Activated naive CD4-positive, alpha-beta T cell treated with anti-CD3 and anti-CD28 coated beads, Interleukin-2, amount 50 U/mL, for 72 hours (primary cell): ENCODE results near the gene PCDHB12. TPM values are rescaled to one million over a fixed set of nuclear protein-coding genes. Genes with fewer than 3 reads are reported as not detected.
"Not testable (repeated sequence)": the region's sequence is repeated elsewhere in the genome, so short reads cannot be mapped to it uniquely, and the experiment has no call there.

Experiments
- ATAC-seq, 2 donors: fragments of 150-1000 bp; cut with Tn5 transposase; 2 replicates each; pipeline ENCODE4 v1.10.0; 2021; ENCODE audit warnings: mild to moderate bottlenecking in 2 of 2, moderate library complexity in 2 of 2
- DNase-seq, 2 donors: peaks; one replicate each; pipeline ENCODE4 v3.0.0; 2021 to 2022; ENCODE audit warnings: low spot score in 2 of 2
- H3K27ac Mint-ChIP-seq, 2 donors: one replicate each; pipeline ENCODE4 v1.8.0; 2022; ENCODE audit warnings: mild to moderate bottlenecking in 2 of 2, mixed read lengths in 2 of 2
- H3K36me3 Mint-ChIP-seq, 2 donors: one replicate each; pipeline ENCODE4 v1.8.0; 2022; ENCODE audit warnings: mixed read lengths in 2 of 2
- H3K9me3 Mint-ChIP-seq, 2 donors: one replicate each; pipeline ENCODE4 v1.8.0; 2022; ENCODE audit warnings: mixed read lengths in 2 of 2
- total RNA-seq, 2 donors: library from RNA; stranded (reverse); gene quantifications; one replicate each; pipeline ENCODE4 v1.2.3, GENCODE V29; 2022

The PCDHB12 gene
- total RNA-seq, 2 donors from 2014 or later: not detected

- Mint-ChIP-seq H3K36me3 (peaks cover 46 to 49% of the 10 kb centered on the region in 2 donors), H3K9me3 (peaks cover 25 to 45% of the 10 kb centered on the region in 2 donors)
- DNase-seq, ATAC-seq, H3K27ac Mint-ChIP-seq: not testable (repeated sequence)
These were observed 14.2 kb upstream of the PCDHB12 start for GRCh38 chr5:141194332-141194731.

- no peak overlapping the region for H3K27ac Mint-ChIP-seq
- DNase-seq: no peak
- peaks cover 57 to 64% of the 10 kb centered on the region in 2 donors for H3K36me3 Mint-ChIP-seq
- H3K9me3 Mint-ChIP-seq: peaks cover 35 to 47% of the 10 kb centered on the region in 2 donors
- ATAC-seq: no peak
These were observed 12.2 kb upstream of the PCDHB12 start for GRCh38 chr5:141196363-141196762.

DNA sequence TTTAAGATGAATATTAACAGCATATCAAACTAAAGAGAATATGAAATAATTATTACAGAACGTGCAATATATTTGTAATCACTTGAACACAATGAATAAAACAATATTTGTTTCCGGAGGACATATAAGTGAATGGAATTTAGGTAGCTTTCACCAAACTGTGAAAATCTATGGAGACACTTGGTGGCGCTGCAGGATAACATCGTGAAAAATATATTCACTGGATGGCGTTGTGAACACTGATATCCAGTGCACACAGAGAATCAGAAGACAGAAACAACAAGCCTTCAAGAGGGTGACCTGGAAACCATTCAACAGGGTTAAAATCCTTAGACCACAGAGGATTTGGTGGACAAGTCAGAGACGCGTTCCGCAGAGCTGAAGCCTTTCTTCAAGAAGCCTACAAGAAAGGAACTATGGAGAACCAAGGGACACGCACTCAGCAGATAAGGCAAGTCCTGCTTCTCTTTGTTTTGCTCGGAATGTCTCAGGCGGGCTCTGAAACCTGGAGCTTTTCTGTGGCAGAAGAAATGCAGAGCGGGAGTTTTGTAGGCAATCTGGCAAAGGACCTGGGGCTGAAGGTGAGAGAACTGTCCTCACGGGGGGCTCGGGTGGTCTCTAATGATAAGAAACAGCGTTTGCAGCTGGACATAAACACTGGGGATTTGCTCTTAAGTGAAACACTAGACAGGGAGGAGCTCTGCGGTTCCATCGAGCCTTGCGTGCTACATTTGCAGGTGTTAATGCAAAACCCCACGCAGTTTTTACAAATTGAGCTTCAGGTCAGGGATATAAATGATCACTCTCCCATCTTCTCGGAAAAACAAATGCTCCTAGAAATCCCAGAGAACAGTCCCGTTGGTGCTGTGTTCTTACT, 8.9 kb upstream of the PCDHB12 start, which contains the start of gene PCDHB11:
PCDHB11 (plus strand) TSS at position 269 of the 877 bp plus-strand sequence; CDS start at position 417, 148 bp downstream.
- ATAC-seq (no peak), DNase-seq (no peak)
- H3K9me3 Mint-ChIP-seq: peaks cover 22 to 32% of the 10 kb centered on the region in 2 donors
- no peak within 1 kb of the TSS for H3K27ac Mint-ChIP-seq
- peaks cover 36 to 42% of the 10 kb centered on the region in 2 donors for H3K36me3 Mint-ChIP-seq

- H3K36me3 Mint-ChIP-seq: peaks cover 27 to 39% of the 10 kb centered on the region in 2 donors
- not testable (repeated sequence) for ATAC-seq, DNase-seq, H3K27ac Mint-ChIP-seq
- peaks cover 22 to 27% of the 10 kb centered on the region in 2 donors for H3K9me3 Mint-ChIP-seq
These were observed 7.4 kb upstream of the PCDHB12 start for GRCh38 chr5:141201126-141201525.

DNA sequence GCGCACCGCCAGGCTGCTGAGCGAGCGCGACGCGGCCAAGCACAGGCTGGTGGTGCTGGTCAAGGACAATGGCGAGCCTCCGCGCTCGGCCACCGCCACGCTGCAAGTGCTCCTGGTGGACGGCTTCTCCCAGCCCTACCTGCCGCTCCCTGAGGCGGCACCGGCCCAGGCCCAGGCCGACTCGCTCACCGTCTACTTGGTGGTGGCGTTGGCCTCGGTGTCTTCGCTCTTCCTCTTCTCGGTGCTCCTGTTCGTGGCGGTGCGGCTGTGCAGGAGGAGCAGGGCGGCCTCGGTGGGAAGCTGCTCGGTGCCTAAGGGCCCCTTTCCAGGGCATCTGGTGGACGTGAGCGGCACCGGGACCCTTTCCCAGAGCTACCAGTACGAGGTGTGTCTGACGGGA, 6.9 kb upstream of the PCDHB12 start:
- Mint-ChIP-seq H3K36me3 (peaks cover 21 to 35% of the 10 kb centered on the region in 2 donors), H3K27ac (peak overlapping the region in 1 of 2 donors; percentile 50), H3K9me3 (peaks cover 18 to 22% of the 10 kb centered on the region in 2 donors)
- ATAC-seq, DNase-seq: not testable (repeated sequence)

GRCh38 chr5:141210281-141210680, 1.8 kb downstream of the PCDHB12 start:
- not testable (repeated sequence) for ATAC-seq, H3K27ac Mint-ChIP-seq, DNase-seq
- peaks cover 27 to 32% of the 10 kb centered on the region in 2 donors for H3K36me3 Mint-ChIP-seq
- H3K9me3 Mint-ChIP-seq: peaks cover 12 to 14% of the 10 kb centered on the region in 2 donors

GRCh38 chr5:141210849-141211248, 2.3 kb downstream of the PCDHB12 start:
- not testable (repeated sequence) for ATAC-seq, DNase-seq, H3K27ac Mint-ChIP-seq
- peaks cover 30 to 34% of the 10 kb centered on the region in 2 donors for H3K36me3 Mint-ChIP-seq
- peaks cover 13 to 14% of the 10 kb centered on the region in 2 donors for H3K9me3 Mint-ChIP-seq

DNA sequence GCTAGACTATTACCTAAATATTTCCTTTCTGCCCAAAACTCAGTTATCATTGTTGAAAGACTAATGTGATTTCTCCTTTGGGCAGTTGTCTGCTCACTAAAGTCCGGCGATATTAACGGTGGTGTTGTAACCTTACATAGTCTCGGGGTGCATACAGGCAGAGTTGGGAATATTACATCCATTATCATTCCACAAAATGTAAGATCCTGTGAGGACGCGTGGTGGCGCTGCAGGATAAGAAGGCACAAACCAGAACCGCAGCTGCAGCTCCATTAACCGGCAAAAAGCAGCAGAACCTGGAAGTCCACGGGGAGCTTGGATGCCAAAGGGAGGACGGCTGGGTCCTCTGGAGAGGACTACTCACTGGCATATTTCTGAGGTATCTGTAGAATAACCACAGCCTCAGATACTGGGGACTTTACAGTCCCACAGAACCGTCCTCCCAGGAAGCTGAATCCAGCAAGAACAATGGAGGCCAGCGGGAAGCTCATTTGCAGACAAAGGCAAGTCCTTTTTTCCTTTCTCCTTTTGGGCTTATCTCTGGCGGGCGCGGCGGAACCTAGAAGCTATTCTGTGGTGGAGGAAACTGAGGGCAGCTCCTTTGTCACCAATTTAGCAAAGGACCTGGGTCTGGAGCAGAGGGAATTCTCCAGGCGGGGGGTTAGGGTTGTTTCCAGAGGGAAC, 5.3 kb downstream of the PCDHB12 start, which contains the start of gene PCDHB13:
PCDHB13 (plus strand) TSS at position 264 of the 684 bp plus-strand sequence; CDS start at position 469, 205 bp downstream.
- H3K36me3 Mint-ChIP-seq: peaks cover 38 to 45% of the 10 kb centered on the region in 2 donors
- DNase-seq: not testable (repeated sequence)

GRCh38 chr5:141214583-141214982, 6.1 kb downstream of the PCDHB12 start:
- not testable (repeated sequence) for DNase-seq, H3K27ac Mint-ChIP-seq, ATAC-seq
- peaks cover 31 to 43% of the 10 kb centered on the region in 2 donors for H3K36me3 Mint-ChIP-seq
- H3K9me3 Mint-ChIP-seq: peaks cover 19 to 22% of the 10 kb centered on the region in 2 donors

More for the DNA sequence above, 5.3 kb downstream of the PCDHB12 start, which contains the start of gene PCDHB13:
- H3K9me3 Mint-ChIP-seq: peaks cover 17 to 19% of the 10 kb centered on the region in 2 donors
- not testable (repeated sequence) for H3K27ac Mint-ChIP-seq, ATAC-seq

DNA sequence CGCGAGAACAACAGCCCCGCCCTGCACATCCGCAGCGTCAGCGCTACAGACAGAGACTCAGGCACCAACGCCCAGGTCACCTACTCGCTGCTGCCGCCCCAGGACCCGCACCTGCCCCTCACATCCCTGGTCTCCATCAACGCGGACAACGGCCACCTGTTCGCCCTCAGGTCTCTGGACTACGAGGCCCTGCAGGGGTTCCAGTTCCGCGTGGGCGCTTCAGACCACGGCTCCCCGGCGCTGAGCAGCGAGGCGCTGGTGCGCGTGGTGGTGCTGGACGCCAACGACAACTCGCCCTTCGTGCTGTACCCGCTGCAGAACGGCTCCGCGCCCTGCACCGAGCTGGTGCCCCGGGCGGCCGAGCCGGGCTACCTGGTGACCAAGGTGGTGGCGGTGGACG, 7.0 kb downstream of the PCDHB12 start:
- ATAC-seq, H3K27ac Mint-ChIP-seq, DNase-seq: not testable (repeated sequence)
- Mint-ChIP-seq H3K9me3 (peaks cover 23 to 30% of the 10 kb centered on the region in 2 donors), H3K36me3 (peaks cover 32 to 45% of the 10 kb centered on the region in 2 donors)

DNA sequence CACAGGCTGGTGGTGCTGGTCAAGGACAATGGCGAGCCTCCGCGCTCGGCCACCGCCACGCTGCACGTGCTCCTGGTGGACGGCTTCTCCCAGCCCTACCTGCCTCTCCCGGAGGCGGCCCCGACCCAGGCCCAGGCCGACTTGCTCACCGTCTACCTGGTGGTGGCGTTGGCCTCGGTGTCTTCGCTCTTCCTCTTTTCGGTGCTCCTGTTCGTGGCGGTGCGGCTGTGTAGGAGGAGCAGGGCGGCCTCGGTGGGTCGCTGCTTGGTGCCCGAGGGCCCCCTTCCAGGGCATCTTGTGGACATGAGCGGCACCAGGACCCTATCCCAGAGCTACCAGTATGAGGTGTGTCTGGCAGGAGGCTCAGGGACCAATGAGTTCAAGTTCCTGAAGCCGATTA, 7.5 kb downstream of the PCDHB12 start:
- H3K36me3 Mint-ChIP-seq: peaks cover 29 to 44% of the 10 kb centered on the region in 2 donors
- H3K27ac Mint-ChIP-seq, ATAC-seq, DNase-seq: not testable (repeated sequence)
- H3K9me3 Mint-ChIP-seq: peaks cover 25 to 28% of the 10 kb centered on the region in 2 donors

DNA sequence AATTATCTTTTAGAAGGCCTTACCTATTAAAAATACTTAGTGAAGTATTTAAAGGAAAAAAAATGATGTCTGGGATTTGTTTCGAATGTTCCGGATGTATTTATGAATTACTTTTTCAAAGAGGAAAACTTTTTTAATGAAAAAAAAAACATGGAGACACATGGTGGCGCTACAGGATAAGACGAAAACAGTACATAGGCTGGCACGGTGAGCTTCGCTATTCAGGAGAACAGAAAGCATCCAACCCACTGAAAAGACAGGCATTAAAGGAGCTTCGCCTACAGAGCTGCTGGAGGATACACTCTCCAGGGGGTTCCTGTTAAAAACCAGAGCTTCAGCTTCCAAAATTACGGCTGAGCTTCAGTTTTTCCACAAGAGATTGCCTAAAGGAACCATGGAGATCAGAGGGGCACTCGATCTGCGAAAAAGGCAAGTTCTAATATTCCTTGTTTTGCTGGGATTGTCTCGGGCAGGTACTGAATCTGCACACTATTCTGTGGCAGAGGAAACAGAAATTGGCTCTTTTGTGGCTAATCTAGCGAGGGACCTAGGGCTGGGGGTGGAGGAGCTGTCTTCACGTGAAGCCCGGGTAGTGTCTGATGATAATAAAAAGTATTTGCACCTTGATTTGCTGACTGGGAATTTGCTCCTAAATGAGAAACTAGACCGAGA, 14.7 kb downstream of the PCDHB12 start, which contains the start of gene PCDHB14:
PCDHB14 (plus strand) TSS at position 232 of the 672 bp plus-strand sequence; CDS start at position 395, 163 bp downstream.
- Mint-ChIP-seq H3K27ac (no peak within 1 kb of the TSS), H3K36me3 (peaks cover 18 to 46% of the 10 kb centered on the region in 2 donors), H3K9me3 (peaks cover 17 to 21% of the 10 kb centered on the region in 2 donors)
- DNase-seq (no peak), ATAC-seq (no peak)

- not testable (repeated sequence) for H3K27ac Mint-ChIP-seq, ATAC-seq, DNase-seq
- Mint-ChIP-seq H3K36me3 (peaks cover 18 to 36% of the 10 kb centered on the region in 2 donors), H3K9me3 (peaks cover 16 to 20% of the 10 kb centered on the region in 2 donors)
These were observed 16.3 kb downstream of the PCDHB12 start for GRCh38 chr5:141224844-141225243.

DNA sequence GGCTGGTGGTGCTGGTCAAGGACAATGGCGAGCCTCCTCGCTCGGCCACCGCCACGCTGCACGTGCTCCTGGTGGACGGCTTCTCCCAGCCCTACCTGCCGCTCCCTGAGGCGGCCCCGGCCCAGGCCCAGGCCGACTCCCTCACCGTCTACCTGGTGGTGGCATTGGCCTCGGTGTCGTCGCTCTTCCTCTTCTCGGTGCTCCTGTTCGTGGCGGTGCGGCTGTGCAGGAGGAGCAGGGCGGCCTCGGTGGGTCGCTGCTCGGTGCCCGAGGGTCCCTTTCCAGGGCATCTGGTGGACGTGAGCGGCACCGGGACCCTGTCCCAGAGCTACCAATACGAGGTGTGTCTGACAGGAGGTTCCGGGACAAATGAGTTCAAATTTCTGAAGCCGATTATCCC, 16.9 kb downstream of the PCDHB12 start:
- not testable (repeated sequence) for DNase-seq, H3K27ac Mint-ChIP-seq, ATAC-seq
- H3K9me3 Mint-ChIP-seq: peaks cover 12 to 14% of the 10 kb centered on the region in 2 donors
- peaks cover 12 to 30% of the 10 kb centered on the region in 2 donors for H3K36me3 Mint-ChIP-seq

GRCh38 chr5:141234109-141234667, 25.7 kb downstream of the PCDHB12 start:
- peak overlapping the region in 1 of 2 donors; percentile 69 for H3K27ac Mint-ChIP-seq

More at GRCh38 chr5:141234109-141234667, 25.7 kb downstream of the PCDHB12 start:
- Mint-ChIP-seq H3K36me3 (peaks cover 23 to 50% of the 10 kb centered on the region in 2 donors), H3K9me3 (peaks cover 20 to 34% of the 10 kb centered on the region in 2 donors)
- DNase-seq (no peak), ATAC-seq (no peak)
